AML-193 (cell line): ENCODE results near the gene B3GNT7.
"Not testable (repeated sequence)": the region's sequence is repeated elsewhere in the genome, so short reads cannot be mapped to it uniquely, and the experiment has no call there.

Experiments
- DNase-seq, 2 experiments: peaks; one replicate each; lab custom pipeline; 2025; lab: John Stamatoyannopoulos, UW

B3GNT7 gene, protein sequence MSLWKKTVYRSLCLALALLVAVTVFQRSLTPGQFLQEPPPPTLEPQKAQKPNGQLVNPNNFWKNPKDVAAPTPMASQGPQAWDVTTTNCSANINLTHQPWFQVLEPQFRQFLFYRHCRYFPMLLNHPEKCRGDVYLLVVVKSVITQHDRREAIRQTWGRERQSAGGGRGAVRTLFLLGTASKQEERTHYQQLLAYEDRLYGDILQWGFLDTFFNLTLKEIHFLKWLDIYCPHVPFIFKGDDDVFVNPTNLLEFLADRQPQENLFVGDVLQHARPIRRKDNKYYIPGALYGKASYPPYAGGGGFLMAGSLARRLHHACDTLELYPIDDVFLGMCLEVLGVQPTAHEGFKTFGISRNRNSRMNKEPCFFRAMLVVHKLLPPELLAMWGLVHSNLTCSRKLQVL

DNA sequence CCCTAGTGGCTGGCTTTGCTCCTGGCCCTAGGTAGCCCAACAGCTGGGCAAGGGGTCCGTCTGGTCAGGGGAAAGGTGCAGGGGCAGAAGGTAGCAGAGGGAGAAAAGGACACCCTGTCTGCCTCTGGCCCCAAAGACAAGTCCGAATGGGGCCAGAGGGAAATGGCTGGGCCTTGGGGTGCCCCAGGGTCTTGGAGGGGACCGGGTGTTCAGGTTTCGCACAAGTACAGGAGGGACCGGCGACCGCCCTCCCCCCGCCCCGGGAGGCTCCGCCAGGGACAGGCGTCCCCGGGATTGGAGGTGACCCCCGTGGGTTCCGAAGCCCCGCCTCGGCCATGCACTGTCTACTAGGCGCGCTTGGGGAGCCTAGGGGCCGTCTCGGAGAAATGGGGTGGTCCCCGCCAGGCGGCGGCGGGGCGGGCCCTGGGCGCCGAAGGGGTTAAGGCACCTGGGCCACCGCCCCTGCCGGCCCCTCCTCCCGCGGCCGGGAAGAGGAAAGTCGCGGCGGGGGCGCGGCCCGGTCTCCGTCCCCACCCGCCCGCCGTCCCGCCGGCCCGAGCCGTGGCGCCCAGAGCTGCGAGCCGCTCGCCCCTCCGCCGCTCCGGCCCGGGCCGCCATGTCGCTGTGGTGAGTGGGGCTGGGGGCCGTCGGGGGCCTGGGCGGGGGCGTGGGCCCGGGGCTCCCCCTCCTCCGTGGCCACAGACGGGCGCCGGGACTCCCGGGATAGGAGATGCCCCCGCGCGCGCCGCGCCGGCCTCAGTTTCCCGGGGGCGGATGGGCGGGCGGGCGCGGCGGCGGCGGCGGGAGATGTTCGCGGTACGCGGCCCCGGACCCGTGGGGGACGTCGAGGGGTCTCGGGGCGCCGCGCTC is at the start of gene B3GNT7:
TSS of gene B3GNT7 (plus strand) at position 523 of the 870 bp plus-strand sequence. CDS start at position 617, 94 bp downstream.
- no peak for DNase-seq

GRCh38 chr2:231347081-231347480 is 48.4 kb upstream of the B3GNT7 start:
- DNase-seq, result no peak

- DNase-seq, result no peak
Observed at GRCh38 chr2:231347638-231348037, 47.9 kb upstream of the B3GNT7 start.

DNA sequence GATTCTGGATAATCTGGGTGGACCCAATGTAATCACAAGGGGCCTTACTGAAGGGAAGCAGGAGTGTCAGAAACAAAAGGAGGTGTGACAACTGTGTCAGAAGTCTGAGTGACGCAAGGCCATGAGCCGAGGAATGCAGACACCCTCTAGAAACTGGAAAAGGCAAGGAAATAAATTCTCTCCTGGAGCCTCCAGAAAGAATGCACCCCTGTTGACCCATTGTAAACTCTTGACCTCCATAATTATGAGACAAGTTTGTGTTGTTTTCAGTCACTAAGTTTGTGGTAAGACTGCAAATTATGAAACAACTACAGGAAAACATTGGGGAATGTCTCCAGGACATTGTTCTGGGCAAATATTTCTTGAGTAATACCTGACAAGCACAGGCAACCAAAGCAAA is 47.3 kb upstream of the B3GNT7 start:
- no peak for DNase-seq

- no peak for DNase-seq
Observed at GRCh38 chr2:231348704-231349373, 46.7 kb upstream of the B3GNT7 start.

GRCh38 chr2:231349374-231349735 is 46.2 kb upstream of the B3GNT7 start:
- DNase-seq, result not testable (repeated sequence)

GRCh38 chr2:231351648-231352047 is 43.9 kb upstream of the B3GNT7 start:
- DNase-seq, result no peak

GRCh38 chr2:231353469-231353868 is 42.0 kb upstream of the B3GNT7 start:
- no peak for DNase-seq

- DNase-seq, result no peak
Observed at GRCh38 chr2:231355508-231356465, 39.7 kb upstream of the B3GNT7 start.

- no peak for DNase-seq
Observed at GRCh38 chr2:231356466-231356844, 39.1 kb upstream of the B3GNT7 start.

DNA sequence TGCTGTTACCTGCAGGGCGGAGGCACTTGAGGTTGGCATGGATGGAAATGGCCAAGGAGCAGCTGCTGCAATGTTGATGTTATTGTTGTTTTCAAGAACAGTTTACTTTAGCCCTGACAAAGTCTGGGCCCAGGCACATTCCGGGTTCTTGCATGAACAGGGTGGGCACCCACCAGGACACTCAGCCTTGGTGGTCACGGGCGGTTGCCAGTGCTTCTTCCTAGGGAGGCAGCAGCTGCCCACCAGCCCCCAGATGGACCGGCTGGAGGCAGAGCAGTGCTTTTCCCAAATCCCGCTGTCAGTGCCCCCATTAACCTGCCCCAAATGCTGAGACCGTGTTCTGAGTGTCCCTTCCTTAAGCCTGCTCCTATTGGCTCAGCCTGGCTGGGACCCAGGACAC is 38.5 kb upstream of the B3GNT7 start:
- no peak for DNase-seq

GRCh38 chr2:231357931-231358330 is 37.6 kb upstream of the B3GNT7 start:
- DNase-seq, result no peak

DNA sequence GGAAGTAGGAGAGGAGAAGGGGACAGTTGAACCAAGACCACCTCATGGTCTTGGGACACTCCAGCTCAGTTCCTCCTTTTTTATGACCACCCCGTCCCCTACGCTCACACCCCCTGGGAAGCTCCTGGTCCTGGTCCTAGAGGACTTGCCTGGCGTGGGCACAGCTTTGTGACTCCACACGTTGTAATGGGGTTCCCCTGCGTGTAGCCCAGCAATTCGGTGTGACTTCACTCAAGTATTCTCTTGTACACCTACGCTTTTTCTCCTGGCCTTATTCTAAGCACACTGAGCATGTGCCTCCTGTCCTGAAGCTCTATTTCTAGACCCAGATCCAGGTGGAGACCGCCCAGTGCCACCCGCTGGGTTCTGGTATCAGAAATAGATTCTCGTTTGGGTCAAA is 36.1 kb upstream of the B3GNT7 start:
- no peak for DNase-seq

- no peak for DNase-seq
Observed at GRCh38 chr2:231359948-231360347, 35.6 kb upstream of the B3GNT7 start.

GRCh38 chr2:231360401-231360800 is 35.1 kb upstream of the B3GNT7 start:
- DNase-seq, result no peak

DNA sequence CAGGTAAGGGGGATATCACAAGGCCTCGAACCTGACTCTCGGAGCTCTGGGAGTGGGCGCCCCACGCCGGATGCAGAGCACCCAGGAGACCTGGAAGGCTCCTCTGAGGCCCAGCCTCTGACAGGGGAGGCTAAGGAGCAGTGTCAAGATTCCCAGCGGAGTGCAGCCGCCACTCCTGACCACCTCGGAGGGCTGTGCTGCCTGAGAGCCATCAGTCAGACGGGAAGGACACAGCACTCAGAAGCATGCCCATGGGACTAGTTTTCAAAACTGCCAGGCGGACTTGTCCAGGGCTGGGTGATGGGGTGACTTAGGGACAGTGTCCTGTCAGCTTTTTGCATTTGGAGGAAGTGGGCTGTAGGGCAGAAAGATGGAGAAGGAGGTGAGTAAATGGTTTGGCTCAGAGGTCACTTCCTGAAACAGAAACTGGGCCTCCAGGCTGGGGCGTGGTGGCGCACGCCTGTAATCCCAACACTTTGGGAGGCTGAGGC is 34.6 kb upstream of the B3GNT7 start:
- DNase-seq, result peak in 1 of 2 experiments; percentile 3

DNA sequence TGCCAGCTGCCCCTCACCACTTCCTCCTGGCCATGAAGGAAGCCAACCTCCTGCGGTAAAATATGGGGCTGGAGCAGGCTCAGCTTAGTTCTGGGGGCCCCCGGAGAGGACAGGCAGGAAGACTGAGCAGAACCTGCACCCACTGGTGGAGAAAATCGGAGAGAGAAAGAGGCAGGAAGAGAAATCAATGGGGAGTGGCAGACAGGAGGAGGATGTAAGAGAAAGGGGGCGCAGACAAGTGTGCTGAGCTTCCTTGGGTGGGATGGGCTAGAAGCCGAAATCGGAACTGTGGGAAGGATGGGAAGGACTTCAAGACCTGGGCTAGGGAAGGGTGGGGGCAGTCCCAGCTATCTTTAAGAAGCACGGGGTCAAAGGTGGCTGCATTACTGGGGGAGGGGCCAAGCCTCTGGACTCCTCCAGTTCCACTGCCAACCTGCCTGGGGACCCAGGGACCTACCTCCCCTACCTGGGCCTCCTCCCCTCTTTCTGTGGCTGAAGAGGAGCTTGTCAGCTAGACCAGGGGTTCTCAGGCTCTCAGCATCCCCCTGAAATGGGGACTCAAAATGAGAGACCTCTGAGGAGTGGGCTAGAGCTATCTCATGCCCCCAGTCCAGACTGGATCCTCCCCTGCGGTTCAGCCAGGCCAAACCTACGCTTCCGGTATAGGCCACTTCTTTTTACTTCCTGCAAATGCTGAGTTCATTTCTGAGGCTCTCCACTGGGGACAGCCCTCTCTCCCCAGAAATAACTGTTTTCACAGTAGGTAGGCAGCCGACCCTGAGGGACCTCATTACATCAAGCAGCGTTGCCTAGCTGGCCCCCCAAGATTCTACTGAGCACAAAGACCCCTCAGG is 33.6 kb upstream of the B3GNT7 start:
- peak; percentile 43 to 61 for DNase-seq

DNA sequence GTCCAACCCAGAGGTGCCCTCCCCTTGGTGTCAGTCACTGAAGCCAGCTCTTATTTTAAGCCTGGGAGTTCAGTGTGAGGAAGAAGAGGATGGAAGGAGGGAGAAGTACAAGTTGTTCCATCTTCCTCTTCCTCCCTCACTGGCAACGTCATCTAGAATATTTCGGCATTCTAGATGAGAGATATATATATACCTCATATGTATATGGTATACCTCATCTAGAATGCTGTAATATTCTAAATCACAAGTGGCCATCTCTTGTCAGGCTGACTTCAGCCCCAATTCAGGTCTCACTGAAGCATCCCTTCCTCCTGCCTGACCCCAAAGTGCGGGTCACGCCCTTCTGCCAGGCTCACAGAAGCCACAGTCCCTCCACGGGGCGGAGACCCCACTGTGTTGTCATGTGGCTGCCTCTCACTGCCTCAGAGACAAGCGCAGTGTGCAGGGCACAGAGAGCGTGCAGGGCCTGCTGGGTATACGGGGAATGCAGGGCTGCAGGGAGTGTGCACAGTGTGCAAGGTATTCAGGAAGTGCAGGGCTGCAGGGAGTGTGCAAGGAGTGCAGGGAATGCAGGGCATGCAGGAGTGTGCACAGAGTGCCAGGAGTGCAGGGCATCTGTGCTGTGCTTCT is 32.8 kb upstream of the B3GNT7 start:
- DNase-seq, result peak in 1 of 2 experiments; percentile 36

DNA sequence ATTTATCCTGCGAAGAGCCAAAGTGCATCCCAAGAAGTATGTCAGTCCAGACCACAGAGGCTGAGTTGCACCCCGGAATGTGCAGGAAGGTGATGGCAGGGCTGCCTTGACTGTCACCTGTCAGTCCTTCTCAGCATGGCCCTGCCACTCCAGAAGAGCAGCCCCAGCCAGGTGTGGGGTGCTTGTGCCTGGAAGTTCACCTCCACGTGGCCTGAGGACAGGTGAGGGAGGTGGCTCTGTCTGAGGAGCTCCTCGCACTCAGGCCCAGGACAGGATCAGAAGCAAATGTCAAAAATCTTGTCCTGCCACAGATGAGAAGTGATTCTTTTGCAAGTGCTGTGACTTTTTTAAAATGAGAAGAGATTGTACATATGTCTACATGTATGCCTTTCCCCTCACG is 31.4 kb upstream of the B3GNT7 start:
- no peak for DNase-seq
